Liver (tissue), 9 donors: Measurements from ENCODE around the gene SLC25A25. TPM values are rescaled to one million over a fixed set of nuclear protein-coding genes. Genes with fewer than 3 reads are reported as not detected.

Experiments
- DNase-seq: peaks from one replicate; pipeline ENCODE4 v3.0.0-alpha.2; 2017; ENCODE audit warnings: low spot score
- H3K27ac ChIP-seq, 2 donors: one replicate each; pipeline ENCODE4 v1.7.0; 2013; ENCODE audit warnings: inconsistent platforms in 2 of 2, low read length in 2 of 2, control low read depth in 1 of 2, low read depth in 1 of 2, mild to moderate bottlenecking in 1 of 2
- H3K27me3 ChIP-seq, 4 donors: one replicate each; pipeline versions ENCODE4 v1.6.1 to v1.7.0; 2013; ENCODE audit warnings: low read length in 3 of 4, inconsistent platforms in 1 of 4, mild to moderate bottlenecking in 1 of 4, moderate library complexity in 1 of 4; ENCODE audit not compliant: control insufficient read depth in 4 of 4, insufficient read depth in 4 of 4
- H3K36me3 ChIP-seq, 4 donors: one replicate each; pipeline versions ENCODE4 v1.6.1 to v1.7.0; 2013; ENCODE audit warnings: low read length in 3 of 4, mild to moderate bottlenecking in 3 of 4, low read depth in 1 of 4, moderate library complexity in 1 of 4; ENCODE audit not compliant: control insufficient read depth in 4 of 4, insufficient read depth in 3 of 4
- H3K4me1 ChIP-seq, 4 donors: one replicate each; pipeline versions ENCODE4 v1.6.1 to v1.7.0; 2013; ENCODE audit warnings: low read length in 3 of 4, mild to moderate bottlenecking in 3 of 4, moderate library complexity in 1 of 4; ENCODE audit not compliant: control insufficient read depth in 4 of 4, insufficient read depth in 4 of 4
- H3K4me3 ChIP-seq, 3 donors: one replicate each; pipeline versions ENCODE4 v1.6.1 to v1.7.0; 2013; ENCODE audit warnings: low read length in 3 of 3, control low read depth in 1 of 3, low read depth in 1 of 3, mild to moderate bottlenecking in 1 of 3
- H3K9ac ChIP-seq, 2 donors: one replicate each; pipeline ENCODE4 v1.7.0; 2013; ENCODE audit warnings: low read length in 2 of 2, mild to moderate bottlenecking in 2 of 2, moderate library complexity in 2 of 2, control low read depth in 1 of 2, low read depth in 1 of 2
- H3K9me3 ChIP-seq, 4 donors: one replicate each; pipeline versions ENCODE4 v1.6.1 to v1.7.0; 2013; ENCODE audit warnings: low read length in 3 of 4; ENCODE audit not compliant: control insufficient read depth in 4 of 4
- EGR1 ChIP-seq, 2 donors: IDR thresholded peaks; 2 replicates each; pipeline ENCODE4 v1.6.1; 2016 to 2018; ENCODE audit warnings: antibody characterized with exemption in 2 of 2, low read depth in 2 of 2
- FOXA1 ChIP-seq: IDR thresholded peaks from 2 replicates; pipeline ENCODE4 v1.6.1; 2016; ENCODE audit warnings: antibody characterized with exemption
- FOXA2 ChIP-seq: IDR thresholded peaks from 2 replicates; pipeline ENCODE4 v1.6.1; 2016; ENCODE audit warnings: antibody characterized with exemption
- GABPA ChIP-seq, 2 donors: IDR thresholded peaks in 1 of 2; conservative IDR thresholded peaks in 1 of 2; 2 replicates each; pipeline ENCODE4 v1.6.1; 2016; ENCODE audit warnings: antibody characterized with exemption in 2 of 2, mild to moderate bottlenecking in 1 of 2, moderate library complexity in 1 of 2
- HNF4A ChIP-seq, 2 donors: conservative IDR thresholded peaks; 2 replicates each; pipeline ENCODE4 v1.6.1; 2016; ENCODE audit warnings: antibody characterized with exemption in 2 of 2, mild to moderate bottlenecking in 2 of 2
- HNF4G ChIP-seq: IDR thresholded peaks from 2 replicates; pipeline ENCODE4 v1.6.1; 2016; ENCODE audit warnings: antibody characterized with exemption
- JUND ChIP-seq, 2 donors: IDR thresholded peaks; 2 replicates each; pipeline ENCODE4 v1.6.1; 2016; ENCODE audit warnings: antibody characterized with exemption in 2 of 2
- MAX ChIP-seq: IDR thresholded peaks from 2 replicates; pipeline ENCODE4 v1.6.1; 2016; ENCODE audit warnings: antibody characterized with exemption
- NR2F2 ChIP-seq: IDR thresholded peaks from 2 replicates; pipeline ENCODE4 v1.6.1; 2016; ENCODE audit warnings: antibody characterized with exemption
- RAD21 ChIP-seq, 2 donors: IDR thresholded peaks; 2 replicates each; pipeline ENCODE4 v1.6.1; 2016; ENCODE audit warnings: antibody characterized with exemption in 2 of 2, mild to moderate bottlenecking in 2 of 2
- RXRA ChIP-seq, 2 donors: IDR thresholded peaks; 2 replicates each; pipeline ENCODE4 v1.6.1; 2017 to 2018; ENCODE audit warnings: antibody characterized with exemption in 2 of 2, mild to moderate bottlenecking in 1 of 2
- SP1 ChIP-seq: IDR thresholded peaks from 2 replicates; pipeline ENCODE4 v1.6.1; 2018; ENCODE audit warnings: antibody characterized with exemption, mild to moderate bottlenecking
- TAF1 ChIP-seq: conservative IDR thresholded peaks from 2 replicates; pipeline ENCODE4 v1.6.1; 2016; ENCODE audit warnings: antibody characterized with exemption, mild to moderate bottlenecking
- YY1 ChIP-seq: IDR thresholded peaks from 2 replicates; pipeline ENCODE4 v1.6.1; 2016; ENCODE audit warnings: antibody characterized with exemption, mild to moderate bottlenecking
- ZBTB33 ChIP-seq: IDR thresholded peaks from 2 replicates; pipeline ENCODE4 v1.6.1; 2016; ENCODE audit warnings: antibody characterized with exemption
- WGBS: extraction: QIAGEN DNeasy Blood & Tissue Kit; methylation state at CpG from one replicate; pipeline ENCODE4 v1.1.7; 2013; 5-methylcytosine and 5-hydroxymethylcytosine counted together
- polyA plus RNA-seq, 2 donors: library from polyadenylated mRNA; stranded (reverse) in 1 of 2; unstranded in 1 of 2; fragments of 200-250 nt in 1 of 2; fragments of >200 nt in 1 of 2; fragmentation: Nextera tagmentation in 1 of 2; extraction: Ambion mirVana in 1 of 2; gene quantifications; one replicate each; pipeline versions ENCODE4 v1.2.1 to v1.2.3, GENCODE V29; 2013 to 2015
- total RNA-seq, 2 donors: library from RNA; depleted of rRNA; stranded (reverse); fragments of >200 nt; gene quantifications; one replicate each; pipeline ENCODE4 v1.2.3, GENCODE V29; 2014
- TF ChIP-seq, protein P1 (sequence below): fragments of 150-350 bp; IDR thresholded peaks from 2 replicates; pipeline ENCODE4 v1.5.1; 2017; ENCODE audit warnings: improper control_type of control experiment, low read depth, low read length; ENCODE audit not compliant: missing input control
- TF ChIP-seq, protein P2 (sequence below): IDR thresholded peaks from 2 replicates; pipeline ENCODE4 v1.6.1; 2016; ENCODE audit warnings: antibody characterized with exemption, mild to moderate bottlenecking
- TF ChIP-seq, protein P3 (sequence below): IDR thresholded peaks from 2 replicates; pipeline ENCODE4 v1.6.1; 2016; ENCODE audit warnings: antibody characterized with exemption
- donor health status: healthy.
- donor health status: healthy.
- donor health status: healthy.
- donor health status: healthy.
- donor health status: healthy.

SLC25A25 gene
- total and polyA plus RNA-seq, 4 donors, result 21.7 to 74.6 (median 39.3) TPM

GRCh38 chr9:128103589-128103962 is 35.5 kb downstream of the SLC25A25 start:
- H3K9ac ChIP-seq, result peak overlapping the region; percentile 17 to 61
- H3K4me3 ChIP-seq, result no peak overlapping the region
- no peaks in the 10 kb centered on the region for H3K27me3 ChIP-seq
- WGBS, result 28% methylated on average over 8 of the region's 8 CpGs
- peaks cover 13 to 76% (median 52%) of the 10 kb centered on the region in 4 donors for H3K4me1 ChIP-seq
- H3K9me3 ChIP-seq, result no peaks in the 10 kb centered on the region
- H3K36me3 ChIP-seq, result peaks cover 17 to 40% (median 29%) of the 10 kb centered on the region in 4 donors
- DNase-seq, result no peak
- no peak for TF ChIP-seq FOXA2
- no peak for TF ChIP-seq YY1
- TF ChIP-seq, protein P1, sequence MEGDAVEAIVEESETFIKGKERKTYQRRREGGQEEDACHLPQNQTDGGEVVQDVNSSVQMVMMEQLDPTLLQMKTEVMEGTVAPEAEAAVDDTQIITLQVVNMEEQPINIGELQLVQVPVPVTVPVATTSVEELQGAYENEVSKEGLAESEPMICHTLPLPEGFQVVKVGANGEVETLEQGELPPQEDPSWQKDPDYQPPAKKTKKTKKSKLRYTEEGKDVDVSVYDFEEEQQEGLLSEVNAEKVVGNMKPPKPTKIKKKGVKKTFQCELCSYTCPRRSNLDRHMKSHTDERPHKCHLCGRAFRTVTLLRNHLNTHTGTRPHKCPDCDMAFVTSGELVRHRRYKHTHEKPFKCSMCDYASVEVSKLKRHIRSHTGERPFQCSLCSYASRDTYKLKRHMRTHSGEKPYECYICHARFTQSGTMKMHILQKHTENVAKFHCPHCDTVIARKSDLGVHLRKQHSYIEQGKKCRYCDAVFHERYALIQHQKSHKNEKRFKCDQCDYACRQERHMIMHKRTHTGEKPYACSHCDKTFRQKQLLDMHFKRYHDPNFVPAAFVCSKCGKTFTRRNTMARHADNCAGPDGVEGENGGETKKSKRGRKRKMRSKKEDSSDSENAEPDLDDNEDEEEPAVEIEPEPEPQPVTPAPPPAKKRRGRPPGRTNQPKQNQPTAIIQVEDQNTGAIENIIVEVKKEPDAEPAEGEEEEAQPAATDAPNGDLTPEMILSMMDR, result peak; percentile 14
- TF ChIP-seq EGR1 (IDR thresholded peaks at IDR 0.05; ENCODE audit: low read depth in 2 of 2), result no peak
- TF ChIP-seq JUND (IDR thresholded peaks at IDR 0.05), result no peak
- H3K27ac ChIP-seq, result peak overlapping the region; percentile 91 to 94

GRCh38 chr9:128104171-128104618 is 36.2 kb downstream of the SLC25A25 start:
- Histone ChIP-seq H3K27me3 (no peaks in the 10 kb centered on the region), H3K4me3 (no peak overlapping the region), H3K9me3 (no peaks in the 10 kb centered on the region), H3K4me1 (peaks cover 13 to 75% (median 52%) of the 10 kb centered on the region in 4 donors), H3K36me3 (peaks cover 17 to 40% (median 30%) of the 10 kb centered on the region in 4 donors), H3K9ac (peak overlapping the region; percentile 23 to 66), H3K27ac (peak overlapping the region; percentile 91 to 94)
- DNase-seq, result no peak
- TF ChIP-seq NR2F2 (peak; percentile 64), HNF4A (conservative IDR thresholded peaks at IDR 0.05) (peak; percentile 98 to 99), RXRA (IDR thresholded peaks at IDR 0.05) (peak; percentile 96 to 98), EGR1 (IDR thresholded peaks at IDR 0.05; ENCODE audit: low read depth in 2 of 2) (peak; percentile 41 to 42), RAD21 (IDR thresholded peaks at IDR 0.05) (peak in 1 of 2 donors; percentile 51), ZBTB33 (peak; percentile 87), GABPA (IDR thresholded peaks at IDR 0.05 in 1 of 2, conservative IDR thresholded peaks at IDR 0.05 in 1 of 2) (no peak), TAF1 (peak; percentile 79), SP1 (peak; percentile 100), MAX (peak; percentile 64), FOXA2 (peak; percentile 79), YY1 (peak; percentile 76), FOXA1 (peak; percentile 90), HNF4G (peak; percentile 97), JUND (IDR thresholded peaks at IDR 0.05) (peak; percentile 56 to 87)
- TF ChIP-seq, protein P1, result no peak
- TF ChIP-seq, protein P2, sequence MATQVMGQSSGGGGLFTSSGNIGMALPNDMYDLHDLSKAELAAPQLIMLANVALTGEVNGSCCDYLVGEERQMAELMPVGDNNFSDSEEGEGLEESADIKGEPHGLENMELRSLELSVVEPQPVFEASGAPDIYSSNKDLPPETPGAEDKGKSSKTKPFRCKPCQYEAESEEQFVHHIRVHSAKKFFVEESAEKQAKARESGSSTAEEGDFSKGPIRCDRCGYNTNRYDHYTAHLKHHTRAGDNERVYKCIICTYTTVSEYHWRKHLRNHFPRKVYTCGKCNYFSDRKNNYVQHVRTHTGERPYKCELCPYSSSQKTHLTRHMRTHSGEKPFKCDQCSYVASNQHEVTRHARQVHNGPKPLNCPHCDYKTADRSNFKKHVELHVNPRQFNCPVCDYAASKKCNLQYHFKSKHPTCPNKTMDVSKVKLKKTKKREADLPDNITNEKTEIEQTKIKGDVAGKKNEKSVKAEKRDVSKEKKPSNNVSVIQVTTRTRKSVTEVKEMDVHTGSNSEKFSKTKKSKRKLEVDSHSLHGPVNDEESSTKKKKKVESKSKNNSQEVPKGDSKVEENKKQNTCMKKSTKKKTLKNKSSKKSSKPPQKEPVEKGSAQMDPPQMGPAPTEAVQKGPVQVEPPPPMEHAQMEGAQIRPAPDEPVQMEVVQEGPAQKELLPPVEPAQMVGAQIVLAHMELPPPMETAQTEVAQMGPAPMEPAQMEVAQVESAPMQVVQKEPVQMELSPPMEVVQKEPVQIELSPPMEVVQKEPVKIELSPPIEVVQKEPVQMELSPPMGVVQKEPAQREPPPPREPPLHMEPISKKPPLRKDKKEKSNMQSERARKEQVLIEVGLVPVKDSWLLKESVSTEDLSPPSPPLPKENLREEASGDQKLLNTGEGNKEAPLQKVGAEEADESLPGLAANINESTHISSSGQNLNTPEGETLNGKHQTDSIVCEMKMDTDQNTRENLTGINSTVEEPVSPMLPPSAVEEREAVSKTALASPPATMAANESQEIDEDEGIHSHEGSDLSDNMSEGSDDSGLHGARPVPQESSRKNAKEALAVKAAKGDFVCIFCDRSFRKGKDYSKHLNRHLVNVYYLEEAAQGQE, result no peak
- TF ChIP-seq, protein P3, sequence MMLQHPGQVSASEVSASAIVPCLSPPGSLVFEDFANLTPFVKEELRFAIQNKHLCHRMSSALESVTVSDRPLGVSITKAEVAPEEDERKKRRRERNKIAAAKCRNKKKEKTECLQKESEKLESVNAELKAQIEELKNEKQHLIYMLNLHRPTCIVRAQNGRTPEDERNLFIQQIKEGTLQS, result peak; percentile 79
- WGBS, result 21% methylated on average over 6 of the region's 6 CpGs
